Measurements from ENCODE around the gene SLC47A1.
"Not testable (repeated sequence)": the region's sequence is repeated elsewhere in the genome, so short reads cannot be mapped to it uniquely, and the experiment has no call there.

Gene SLC47A1

GRCh38 chr17:19578545-19578944 lies 44.9 kb downstream of the SLC47A1 start:
- Histone ChIP-seq H4K91ac (ENCODE audit: low read depth, low read length) (no peak overlapping the region), H3K4me3 (ENCODE audit: low read depth, low read length) (no peak overlapping the region), H3K27me3 (ENCODE audit: insufficient read depth, low read length) (peaks cover 17% of the 10 kb centered on the region), H3K18ac (ENCODE audit: low read length) (no peak overlapping the region), H3K27ac (ENCODE audit: low read depth, low read length) (no peak overlapping the region), H2BK12ac (ENCODE audit: low read length) (no peak overlapping the region), H2BK5ac (ENCODE audit: low read depth, low read length, poor library complexity) (no peak overlapping the region), H3K79me2 (ENCODE audit: control insufficient read depth, insufficient read depth, low read length, poor library complexity) (no peaks in the 10 kb centered on the region), H3K36me3 (ENCODE audit: control insufficient read depth in 1 of 2, insufficient read depth in 2 of 2, low read length in 2 of 2) (no peaks in the 10 kb centered on the region), H3K14ac (ENCODE audit: low read length) (no peak overlapping the region), H3K4me2 (ENCODE audit: low read length) (no peak overlapping the region), H3K4ac (ENCODE audit: low read depth, low read length) (no peak overlapping the region), H2AK5ac (ENCODE audit: low read length) (no peak overlapping the region), H4K12ac (ENCODE audit: low read depth, low read length) (no peak overlapping the region), H3K79me1 (ENCODE audit: low read length) (no peaks in the 10 kb centered on the region), H2BK120ac (ENCODE audit: insufficient read depth, low read length, poor library complexity) (no peak overlapping the region), H4K8ac (ENCODE audit: low read depth, low read length) (no peak overlapping the region), H3K9ac (ENCODE audit: low read length) (no peak overlapping the region), H3K23ac (ENCODE audit: low read length) (no peak overlapping the region), H3K9me3 (ENCODE audit: insufficient read depth, low read depth, low read length) (peaks cover 2% of the 10 kb centered on the region), H3K4me1 (ENCODE audit: control insufficient read depth in 1 of 2, insufficient read depth in 2 of 2, low read length in 2 of 2) (peaks cover 3 to 5% of the 10 kb centered on the region in 2 experiments), H2AFZ (ENCODE audit: insufficient read depth, low read length, poor library complexity) (no peak overlapping the region)
- WGBS (ENCODE audit: extremely low coverage, insufficient coverage, insufficient read length), result no CpG with 5 or more reads among the region's 4 CpGs
- DNase-seq, result no peak

GRCh38 chr17:19579192-19579761 lies 45.6 kb downstream of the SLC47A1 start:
- peaks cover 17% of the 10 kb centered on the region for H3K27me3 ChIP-seq (ENCODE audit: insufficient read depth, low read length)
- no peaks in the 10 kb centered on the region for H3K36me3 ChIP-seq (ENCODE audit: control insufficient read depth in 1 of 2, insufficient read depth in 2 of 2, low read length in 2 of 2)
- no peak for DNase-seq
- no peak overlapping the region for H2AFZ ChIP-seq (ENCODE audit: insufficient read depth, low read length, poor library complexity)
- peaks cover 2% of the 10 kb centered on the region for H3K9me3 ChIP-seq (ENCODE audit: insufficient read depth, low read depth, low read length)
- H4K8ac ChIP-seq (ENCODE audit: low read depth, low read length), result no peak overlapping the region
- no peak overlapping the region for H3K18ac ChIP-seq (ENCODE audit: low read length)
- H2AK5ac ChIP-seq (ENCODE audit: low read length), result no peak overlapping the region
- H3K4me1 ChIP-seq (ENCODE audit: control insufficient read depth in 1 of 2, insufficient read depth in 2 of 2, low read length in 2 of 2), result peaks cover 3 to 5% of the 10 kb centered on the region in 2 experiments
- peak overlapping the region; percentile 67 for H3K4me2 ChIP-seq (ENCODE audit: low read length)
- H2BK12ac ChIP-seq (ENCODE audit: low read length), result no peak overlapping the region
- H3K79me2 ChIP-seq (ENCODE audit: control insufficient read depth, insufficient read depth, low read length, poor library complexity), result no peaks in the 10 kb centered on the region
- H3K4ac ChIP-seq (ENCODE audit: low read depth, low read length), result no peak overlapping the region
- no peak overlapping the region for H4K91ac ChIP-seq (ENCODE audit: low read depth, low read length)
- H3K4me3 ChIP-seq (ENCODE audit: low read depth, low read length), result no peak overlapping the region
- H2BK5ac ChIP-seq (ENCODE audit: low read depth, low read length, poor library complexity), result no peak overlapping the region
- WGBS (ENCODE audit: extremely low coverage, insufficient coverage, insufficient read length), result no CpG with 5 or more reads among the region's 19 CpGs
- H3K27ac ChIP-seq (ENCODE audit: low read depth, low read length), result no peak overlapping the region
- H3K9ac ChIP-seq (ENCODE audit: low read length), result no peak overlapping the region
- no peak overlapping the region for H3K14ac ChIP-seq (ENCODE audit: low read length)
- no peak overlapping the region for H4K12ac ChIP-seq (ENCODE audit: low read depth, low read length)
- H3K79me1 ChIP-seq (ENCODE audit: low read length), result no peaks in the 10 kb centered on the region
- no peak overlapping the region for H2BK120ac ChIP-seq (ENCODE audit: insufficient read depth, low read length, poor library complexity)
- H3K23ac ChIP-seq (ENCODE audit: low read length), result no peak overlapping the region

DNA sequence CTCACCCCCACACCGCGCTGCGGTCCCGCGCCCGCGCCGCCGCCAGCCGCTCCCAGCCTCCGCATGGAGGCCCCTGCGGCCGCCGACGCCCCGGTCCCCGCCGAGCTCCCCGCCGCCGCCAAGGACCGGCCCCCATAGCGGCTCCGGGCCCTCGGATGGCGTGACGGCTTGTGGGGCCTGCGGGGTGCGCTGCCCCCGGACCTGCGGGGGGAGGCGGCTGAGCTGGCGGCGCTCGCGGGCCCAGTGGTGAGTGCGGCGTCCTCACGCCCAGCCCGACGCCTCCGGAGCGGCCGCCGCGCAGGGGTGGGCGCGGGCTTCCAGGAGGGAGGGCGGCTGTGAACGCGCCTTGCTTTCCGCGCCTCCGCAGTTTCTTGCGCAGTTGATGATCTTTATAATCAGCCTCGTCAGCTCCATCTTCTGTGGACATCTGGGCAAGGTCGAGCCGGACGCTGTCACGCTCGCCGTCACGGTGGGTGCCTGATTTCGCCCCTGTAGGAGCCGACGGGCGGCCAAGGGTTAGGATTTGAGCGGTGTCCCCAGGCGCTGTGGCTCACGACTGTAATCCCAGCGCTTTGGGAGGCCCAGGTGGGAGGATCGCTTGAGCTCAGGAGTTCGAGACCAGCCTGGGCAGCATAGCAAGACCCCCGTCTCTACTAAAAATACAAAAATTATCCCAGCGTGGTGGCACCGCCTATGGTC lies 46.4 kb downstream of the SLC47A1 start:
- no peak overlapping the region for H3K4ac ChIP-seq (ENCODE audit: low read depth, low read length)
- no peaks in the 10 kb centered on the region for H3K36me3 ChIP-seq (ENCODE audit: control insufficient read depth in 1 of 2, insufficient read depth in 2 of 2, low read length in 2 of 2)
- no peak overlapping the region for H4K8ac ChIP-seq (ENCODE audit: low read depth, low read length)
- H2BK5ac ChIP-seq (ENCODE audit: low read depth, low read length, poor library complexity), result no peak overlapping the region
- no peak overlapping the region for H2AK5ac ChIP-seq (ENCODE audit: low read length)
- H3K79me1 ChIP-seq (ENCODE audit: low read length), result no peaks in the 10 kb centered on the region
- peaks cover 3 to 5% of the 10 kb centered on the region in 2 experiments for H3K4me1 ChIP-seq (ENCODE audit: control insufficient read depth in 1 of 2, insufficient read depth in 2 of 2, low read length in 2 of 2)
- no peak overlapping the region for H4K91ac ChIP-seq (ENCODE audit: low read depth, low read length)
- peaks cover 2% of the 10 kb centered on the region for H3K9me3 ChIP-seq (ENCODE audit: insufficient read depth, low read depth, low read length)
- no peak overlapping the region for H3K9ac ChIP-seq (ENCODE audit: low read length)
- no peak overlapping the region for H2BK12ac ChIP-seq (ENCODE audit: low read length)
- peak overlapping the region; percentile 60 for H3K4me3 ChIP-seq (ENCODE audit: low read depth, low read length)
- peak overlapping the region; percentile 52 for H2AFZ ChIP-seq (ENCODE audit: insufficient read depth, low read length, poor library complexity)
- H3K23ac ChIP-seq (ENCODE audit: low read length), result no peak overlapping the region
- H2BK120ac ChIP-seq (ENCODE audit: insufficient read depth, low read length, poor library complexity), result no peak overlapping the region
- peaks cover 17% of the 10 kb centered on the region for H3K27me3 ChIP-seq (ENCODE audit: insufficient read depth, low read length)
- no CpG with 5 or more reads among the region's 76 CpGs for WGBS (ENCODE audit: extremely low coverage, insufficient coverage, insufficient read length)
- H3K14ac ChIP-seq (ENCODE audit: low read length), result no peak overlapping the region
- no peak overlapping the region for H4K12ac ChIP-seq (ENCODE audit: low read depth, low read length)
- no peak for DNase-seq
- no peak overlapping the region for H3K27ac ChIP-seq (ENCODE audit: low read depth, low read length)
- H3K4me2 ChIP-seq (ENCODE audit: low read length), result peak overlapping the region; percentile 67
- no peak overlapping the region for H3K18ac ChIP-seq (ENCODE audit: low read length)
- no peaks in the 10 kb centered on the region for H3K79me2 ChIP-seq (ENCODE audit: control insufficient read depth, insufficient read depth, low read length, poor library complexity)

GRCh38 chr17:19580566-19580920 lies 46.9 kb downstream of the SLC47A1 start:
- peaks cover 17% of the 10 kb centered on the region for H3K27me3 ChIP-seq (ENCODE audit: insufficient read depth, low read length)
- not testable (repeated sequence) for H3K9ac ChIP-seq (ENCODE audit: low read length); H3K36me3 ChIP-seq (ENCODE audit: control insufficient read depth in 1 of 2, insufficient read depth in 2 of 2, low read length in 2 of 2); H4K91ac ChIP-seq (ENCODE audit: low read depth, low read length); H3K27ac ChIP-seq (ENCODE audit: low read depth, low read length); H4K8ac ChIP-seq (ENCODE audit: low read depth, low read length); H3K9me3 ChIP-seq (ENCODE audit: insufficient read depth, low read depth, low read length); DNase-seq; H3K23ac ChIP-seq (ENCODE audit: low read length); H4K12ac ChIP-seq (ENCODE audit: low read depth, low read length); H3K4me2 ChIP-seq (ENCODE audit: low read length); H2BK120ac ChIP-seq (ENCODE audit: insufficient read depth, low read length, poor library complexity); H3K79me1 ChIP-seq (ENCODE audit: low read length); H2AFZ ChIP-seq (ENCODE audit: insufficient read depth, low read length, poor library complexity); H3K4me3 ChIP-seq (ENCODE audit: low read depth, low read length); H3K14ac ChIP-seq (ENCODE audit: low read length); H2BK5ac ChIP-seq (ENCODE audit: low read depth, low read length, poor library complexity); H3K79me2 ChIP-seq (ENCODE audit: control insufficient read depth, insufficient read depth, low read length, poor library complexity); H2BK12ac ChIP-seq (ENCODE audit: low read length); H3K4me1 ChIP-seq (ENCODE audit: control insufficient read depth in 1 of 2, insufficient read depth in 2 of 2, low read length in 2 of 2); H3K4ac ChIP-seq (ENCODE audit: low read depth, low read length); H2AK5ac ChIP-seq (ENCODE audit: low read length); H3K18ac ChIP-seq (ENCODE audit: low read length)
- WGBS (ENCODE audit: extremely low coverage, insufficient coverage, insufficient read length), result no CpG with 5 or more reads among the region's 17 CpGs
